ENCODE measurements around the gene CYP2B6.

DNA sequence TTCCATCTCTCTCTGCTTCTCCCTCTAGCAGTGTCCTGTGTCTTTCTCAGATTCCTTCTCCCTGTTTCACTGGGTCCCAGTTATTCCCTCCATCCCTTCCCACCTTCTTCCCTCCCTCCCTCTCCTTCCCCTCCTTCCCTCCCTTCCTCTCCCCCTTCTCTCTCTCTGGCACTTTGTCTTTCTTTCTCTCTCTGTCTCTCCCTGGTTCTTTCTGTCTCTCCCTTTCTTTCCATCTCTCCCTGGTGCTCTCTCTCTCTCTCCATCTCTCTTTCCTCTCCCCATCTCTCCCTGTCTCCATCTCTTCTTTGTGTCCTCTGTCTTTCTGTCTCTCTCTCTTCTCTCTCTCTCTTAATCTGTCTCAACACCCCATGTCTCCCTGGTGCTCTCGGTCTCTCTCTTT, 31.7 kb upstream of the CYP2B6 start:
- TF ChIP-seq EZH2phosphoT487 (IDR thresholded peaks at IDR 0.05; ENCODE audit: borderline replicate concordance, low read length), result no peak
- TF ChIP-seq, protein P1, sequence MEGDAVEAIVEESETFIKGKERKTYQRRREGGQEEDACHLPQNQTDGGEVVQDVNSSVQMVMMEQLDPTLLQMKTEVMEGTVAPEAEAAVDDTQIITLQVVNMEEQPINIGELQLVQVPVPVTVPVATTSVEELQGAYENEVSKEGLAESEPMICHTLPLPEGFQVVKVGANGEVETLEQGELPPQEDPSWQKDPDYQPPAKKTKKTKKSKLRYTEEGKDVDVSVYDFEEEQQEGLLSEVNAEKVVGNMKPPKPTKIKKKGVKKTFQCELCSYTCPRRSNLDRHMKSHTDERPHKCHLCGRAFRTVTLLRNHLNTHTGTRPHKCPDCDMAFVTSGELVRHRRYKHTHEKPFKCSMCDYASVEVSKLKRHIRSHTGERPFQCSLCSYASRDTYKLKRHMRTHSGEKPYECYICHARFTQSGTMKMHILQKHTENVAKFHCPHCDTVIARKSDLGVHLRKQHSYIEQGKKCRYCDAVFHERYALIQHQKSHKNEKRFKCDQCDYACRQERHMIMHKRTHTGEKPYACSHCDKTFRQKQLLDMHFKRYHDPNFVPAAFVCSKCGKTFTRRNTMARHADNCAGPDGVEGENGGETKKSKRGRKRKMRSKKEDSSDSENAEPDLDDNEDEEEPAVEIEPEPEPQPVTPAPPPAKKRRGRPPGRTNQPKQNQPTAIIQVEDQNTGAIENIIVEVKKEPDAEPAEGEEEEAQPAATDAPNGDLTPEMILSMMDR (IDR thresholded peaks at IDR 0.05; ENCODE audit: low read depth, low read length, poor library complexity, severe bottlenecking), result no peak
